Activated T-helper 1 cell treated with Interleukin-2 at 50 U/mL for 16 hours (primary cell): ENCODE results near the gene SOCS1.

Experiments
- DNase-seq: peaks from one replicate; pipeline ENCODE4 v3.0.0-alpha.2; 2020; ENCODE audit warnings: low read depth

Gene SOCS1

DNA sequence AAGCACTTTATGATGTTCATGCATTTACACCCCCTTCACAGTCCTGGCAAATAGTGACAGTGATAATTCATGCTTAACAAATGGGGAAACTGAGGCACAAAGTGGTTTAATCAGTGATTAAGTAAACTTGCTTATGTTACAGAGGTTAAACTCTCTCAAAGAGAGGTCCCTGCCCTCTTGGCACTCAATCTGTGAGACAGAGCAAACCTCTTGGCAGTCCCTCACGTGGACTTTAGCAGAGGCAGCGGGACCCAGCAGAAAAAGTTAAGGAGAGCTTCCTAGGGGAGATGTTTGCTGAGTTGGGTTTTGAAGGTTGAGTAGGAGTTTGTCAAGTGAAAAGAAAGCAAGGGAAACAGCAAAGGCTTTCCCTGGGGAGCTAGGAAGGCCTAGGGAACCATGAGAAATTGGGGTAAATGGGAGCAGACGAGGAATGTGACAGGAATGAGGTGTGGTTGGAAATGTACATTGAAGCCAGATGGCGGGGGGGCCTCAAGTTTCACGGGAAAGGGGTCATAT is 10.7 kb downstream of the SOCS1 start:
- DNase-seq, result no peak

DNA sequence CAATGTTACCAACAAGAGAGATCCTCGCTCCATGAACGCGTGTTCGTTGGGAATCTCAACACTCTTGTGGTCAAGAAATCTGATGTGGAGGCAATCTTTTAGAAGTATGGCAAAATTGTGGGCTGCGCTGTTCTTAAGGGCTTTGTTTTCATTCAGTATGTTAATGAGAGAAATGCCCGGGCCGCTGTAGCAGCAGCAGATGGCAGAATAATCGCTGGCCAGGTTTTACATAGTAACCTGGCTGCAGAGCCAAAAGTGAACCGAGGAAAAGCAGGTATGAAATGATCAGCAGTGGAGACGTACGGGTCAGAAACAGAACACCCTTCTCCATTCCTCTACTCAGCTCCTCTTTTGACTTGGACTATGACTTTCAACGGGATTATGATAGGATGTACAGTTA is 13.3 kb downstream of the SOCS1 start:
- no peak for DNase-seq

DNA sequence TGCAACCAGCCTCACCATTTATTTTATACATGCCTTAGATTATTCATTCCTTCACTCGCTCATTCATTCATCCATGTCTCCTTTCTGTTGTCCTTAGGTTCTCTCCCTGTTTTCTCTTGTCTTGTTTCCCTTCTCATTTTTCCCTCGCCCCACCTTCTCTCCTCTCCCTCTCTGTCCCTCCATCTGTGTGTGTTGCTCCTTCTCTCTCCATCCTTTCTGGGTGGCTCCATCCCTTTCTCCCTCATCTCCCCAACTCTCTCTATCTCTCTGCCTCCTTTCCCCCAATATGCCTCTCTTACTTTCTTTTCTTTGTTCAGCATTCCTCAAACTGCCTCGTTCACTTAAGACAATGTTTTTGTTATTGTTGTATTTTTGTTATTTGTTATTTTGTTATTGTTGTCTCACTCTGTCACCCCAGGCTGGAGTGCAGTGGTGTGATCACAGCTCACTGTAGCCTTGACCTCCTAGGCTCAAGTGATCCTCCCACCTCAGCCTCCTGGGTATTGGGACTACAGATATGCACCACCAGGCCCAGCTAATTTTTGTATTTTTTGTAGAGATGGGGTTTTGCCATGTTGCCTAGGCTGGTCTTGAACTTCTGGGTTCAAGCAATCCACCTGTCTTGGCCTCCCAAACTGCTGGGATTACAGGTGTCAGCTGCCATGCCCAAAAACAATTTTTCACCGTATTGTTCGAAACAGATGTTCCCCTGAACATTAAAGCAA is 14.4 kb downstream of the SOCS1 start:
- no peak for DNase-seq

DNA sequence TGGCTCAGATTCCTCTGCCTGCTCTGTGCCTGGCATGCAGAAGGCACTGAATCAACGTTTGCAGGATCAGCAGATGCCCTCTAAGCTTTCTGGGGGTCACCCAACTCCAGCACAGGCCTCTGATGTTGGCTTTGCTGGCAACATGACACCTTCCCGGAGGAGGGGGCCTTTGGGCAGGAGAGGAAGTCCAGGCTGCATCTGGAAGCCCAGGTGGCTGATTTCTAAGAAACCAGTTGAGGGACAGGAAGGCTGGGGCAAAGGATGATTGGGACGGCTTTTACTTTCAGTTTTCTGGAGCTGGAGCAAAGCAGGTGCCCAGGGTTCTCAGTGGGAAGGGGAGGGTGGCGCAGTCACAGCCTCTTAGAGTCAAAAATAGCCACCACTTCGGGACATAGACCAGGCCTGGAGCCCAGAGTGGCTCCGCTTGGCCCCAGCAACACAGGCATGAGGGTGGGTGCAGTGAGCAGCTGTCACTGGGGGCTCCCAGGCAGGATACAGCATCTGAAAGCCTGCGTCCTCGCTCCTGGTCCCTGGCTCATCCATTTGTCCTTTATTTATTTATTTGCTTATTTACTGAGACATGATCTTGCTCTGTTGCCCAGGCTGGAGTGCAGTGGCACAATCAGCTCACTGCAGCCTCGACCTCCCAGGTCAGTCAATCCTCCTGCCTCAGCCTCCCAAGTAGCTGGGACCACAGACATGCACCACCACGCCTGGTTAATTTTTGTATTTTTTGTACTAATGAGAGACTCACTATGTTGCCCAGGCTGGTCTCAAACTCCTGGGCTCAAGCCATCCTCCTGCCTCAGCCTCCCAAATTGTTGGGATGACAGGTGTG is 15.1 kb downstream of the SOCS1 start:
- DNase-seq, result no peak

DNA sequence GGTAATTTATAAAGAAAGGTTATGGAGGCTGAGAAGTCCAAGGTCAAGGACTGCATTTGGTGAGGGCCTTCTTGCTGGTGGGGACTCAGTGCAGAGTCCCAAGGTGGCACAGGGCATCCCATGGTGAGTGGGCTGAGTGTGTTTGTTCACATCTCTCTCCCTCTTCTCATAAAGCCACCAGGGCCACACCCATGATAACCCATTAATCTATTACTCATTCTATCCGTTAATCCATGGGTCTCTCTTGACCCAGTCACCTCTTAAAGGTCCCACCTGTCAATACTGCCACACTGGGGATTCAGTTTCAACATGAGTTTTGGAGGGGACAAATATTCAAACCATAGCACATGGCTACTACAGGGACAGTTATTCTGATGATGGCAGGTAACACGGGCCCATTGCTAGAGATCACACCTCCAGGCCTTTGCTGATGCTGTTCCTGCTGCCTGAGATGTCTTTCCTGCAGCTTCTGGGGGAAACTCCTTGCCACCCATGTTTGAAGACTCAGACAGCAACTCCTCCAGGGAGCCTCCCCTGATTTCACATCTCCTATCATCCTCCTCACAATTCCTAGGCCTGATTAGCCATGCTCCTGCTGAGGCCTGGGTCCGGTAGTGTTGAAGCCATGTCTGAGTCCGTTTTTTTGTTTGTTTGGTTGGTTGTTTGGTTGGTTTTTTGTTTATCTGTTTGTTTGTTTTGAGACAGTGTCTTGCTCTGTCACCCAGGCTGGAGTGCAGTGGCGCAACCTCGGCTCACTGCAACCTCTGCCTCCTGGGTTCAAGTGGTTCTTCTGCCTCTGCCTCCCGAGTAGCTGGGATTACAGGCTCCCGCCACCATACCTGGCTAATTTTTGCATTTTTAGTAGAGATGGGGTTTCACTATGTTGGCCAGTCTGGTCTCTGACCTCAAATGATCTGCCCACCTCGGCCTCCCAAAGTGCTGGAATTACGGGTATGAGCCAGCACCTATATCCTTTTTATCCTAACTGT is 16.1 kb downstream of the SOCS1 start:
- no peak for DNase-seq

DNA sequence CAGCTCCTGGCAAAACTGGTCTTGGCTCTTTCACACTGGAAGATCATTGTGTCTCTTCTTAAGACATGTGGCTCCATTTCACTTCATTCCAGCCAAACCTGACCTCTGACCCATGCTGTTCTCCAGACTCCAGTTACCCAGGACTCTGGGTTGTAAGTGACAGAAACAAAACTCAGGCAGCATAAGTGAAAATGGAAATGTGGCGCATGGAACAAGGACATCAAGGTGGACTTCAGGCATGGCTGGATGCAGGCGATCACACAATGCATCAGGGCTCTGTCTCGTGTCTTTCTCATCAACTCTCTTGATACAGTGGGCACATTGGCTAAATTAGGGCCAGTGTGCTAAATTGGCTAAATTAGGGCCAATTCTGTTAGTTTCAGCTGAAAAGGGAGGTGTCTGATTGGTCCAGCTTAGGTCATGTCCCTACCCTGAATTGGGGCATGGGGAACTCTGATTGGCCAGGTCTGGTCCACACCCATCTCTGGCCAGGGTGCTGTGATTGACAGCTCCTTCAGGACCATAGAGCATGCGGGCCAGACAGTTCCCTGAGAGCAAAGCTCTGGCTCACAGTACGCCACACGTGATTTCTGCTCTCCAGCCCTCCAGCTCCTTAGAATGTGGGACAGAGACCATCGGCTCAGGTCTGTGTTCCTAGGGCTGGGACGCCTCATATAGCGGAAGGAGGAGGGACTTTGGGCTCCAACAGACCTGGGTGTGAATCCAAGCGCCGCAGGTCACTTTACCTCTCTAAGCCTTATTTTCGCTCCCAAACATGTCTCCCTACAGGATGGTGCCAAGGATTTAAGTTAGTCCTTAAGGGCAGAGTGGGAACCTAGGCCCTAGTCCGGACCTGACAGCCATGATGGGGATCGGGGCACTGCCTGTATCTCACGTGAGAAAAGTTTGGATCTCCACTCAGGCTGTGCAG is 17.5 kb downstream of the SOCS1 start:
- DNase-seq, result no peak

DNA sequence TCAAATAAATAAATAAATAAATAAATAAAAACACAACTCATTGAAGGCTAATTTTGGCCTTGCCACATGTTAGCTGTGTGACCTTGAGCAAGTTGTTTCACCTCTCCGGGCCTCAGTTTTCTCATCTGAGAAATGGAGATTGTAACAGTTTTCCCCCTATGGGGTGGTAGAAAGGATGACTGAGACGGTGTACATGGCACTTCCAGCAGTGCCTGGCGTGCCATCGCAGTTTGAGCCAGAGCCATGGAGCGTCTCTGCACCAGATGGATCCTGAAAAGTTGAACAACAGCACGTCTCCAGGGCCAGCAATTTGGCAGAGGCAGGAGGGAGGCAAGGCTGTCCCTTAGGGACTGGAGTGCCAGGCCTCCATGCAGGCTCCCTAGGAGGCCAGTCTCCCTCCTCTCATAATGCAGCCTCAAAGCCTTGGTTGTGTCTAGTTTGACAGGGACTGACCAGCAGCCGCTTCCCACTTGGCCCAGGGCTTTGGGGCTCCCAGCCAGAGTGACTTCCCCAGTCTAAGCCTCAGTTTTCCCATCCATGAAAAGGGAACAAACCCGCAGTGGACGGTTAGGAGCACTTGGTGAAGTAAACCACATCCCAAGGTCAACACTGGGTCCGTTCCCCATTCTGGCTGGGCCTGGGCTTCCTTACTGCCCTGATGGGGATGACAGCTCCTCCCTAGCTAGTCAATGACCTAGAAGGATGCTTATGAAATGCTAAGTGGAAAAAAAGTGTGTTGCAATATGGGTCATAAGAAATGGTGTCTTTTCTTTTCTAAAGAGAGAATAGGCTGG is 19.3 kb downstream of the SOCS1 start:
- DNase-seq, result no peak

DNA sequence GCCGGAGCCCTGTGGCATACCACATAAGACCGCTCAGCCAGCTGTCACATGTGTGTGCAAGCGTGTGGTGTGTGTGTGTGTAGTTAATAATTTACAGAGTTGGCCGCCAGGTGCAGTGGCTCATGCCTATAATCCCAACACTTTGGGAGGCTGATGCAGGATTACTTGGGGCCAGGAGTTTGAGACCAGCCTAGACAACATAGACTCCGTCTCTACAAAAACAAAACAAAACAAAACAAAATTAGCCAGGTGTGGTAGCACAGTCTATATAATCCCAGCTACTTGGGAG is 20.4 kb downstream of the SOCS1 start:
- DNase-seq, result no peak

DNA sequence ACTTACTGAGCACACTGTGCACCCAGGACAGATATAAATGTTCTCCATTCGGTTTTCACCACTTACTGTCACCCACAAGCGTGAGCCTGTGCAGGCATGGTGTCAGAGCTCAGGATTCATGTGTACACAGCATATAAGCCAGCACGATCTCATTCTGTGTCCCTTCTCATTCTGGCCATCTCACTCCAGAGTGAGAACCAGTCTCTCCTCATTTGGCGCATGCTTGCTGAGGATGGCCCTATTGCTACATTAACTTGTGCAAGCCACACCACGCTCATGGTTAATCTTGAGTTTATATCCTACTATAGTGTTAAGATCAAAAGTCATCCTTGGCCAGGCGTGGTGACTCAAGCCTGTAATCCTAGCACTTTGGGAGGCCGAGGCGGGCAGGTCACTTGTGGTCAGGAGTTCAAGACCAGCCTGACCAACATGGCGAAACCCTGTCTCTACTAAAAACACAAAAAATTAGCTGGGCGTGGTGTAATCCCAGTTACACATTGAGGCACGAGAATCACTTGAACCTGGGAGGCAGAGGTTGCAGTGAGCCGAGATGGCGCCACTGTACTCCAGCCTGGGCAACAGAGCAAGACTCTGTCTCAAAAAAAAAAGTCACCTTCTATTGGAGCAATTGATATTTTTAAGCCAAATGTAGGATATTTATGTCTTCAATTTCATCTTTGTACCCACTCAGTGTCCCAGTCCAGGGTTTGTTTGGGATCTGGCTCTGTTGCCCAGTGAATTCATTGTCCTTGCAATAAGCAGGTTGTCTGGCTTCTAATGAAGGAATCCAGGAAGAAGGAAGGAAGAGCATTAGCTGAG is 20.9 kb downstream of the SOCS1 start:
- no peak for DNase-seq

DNA sequence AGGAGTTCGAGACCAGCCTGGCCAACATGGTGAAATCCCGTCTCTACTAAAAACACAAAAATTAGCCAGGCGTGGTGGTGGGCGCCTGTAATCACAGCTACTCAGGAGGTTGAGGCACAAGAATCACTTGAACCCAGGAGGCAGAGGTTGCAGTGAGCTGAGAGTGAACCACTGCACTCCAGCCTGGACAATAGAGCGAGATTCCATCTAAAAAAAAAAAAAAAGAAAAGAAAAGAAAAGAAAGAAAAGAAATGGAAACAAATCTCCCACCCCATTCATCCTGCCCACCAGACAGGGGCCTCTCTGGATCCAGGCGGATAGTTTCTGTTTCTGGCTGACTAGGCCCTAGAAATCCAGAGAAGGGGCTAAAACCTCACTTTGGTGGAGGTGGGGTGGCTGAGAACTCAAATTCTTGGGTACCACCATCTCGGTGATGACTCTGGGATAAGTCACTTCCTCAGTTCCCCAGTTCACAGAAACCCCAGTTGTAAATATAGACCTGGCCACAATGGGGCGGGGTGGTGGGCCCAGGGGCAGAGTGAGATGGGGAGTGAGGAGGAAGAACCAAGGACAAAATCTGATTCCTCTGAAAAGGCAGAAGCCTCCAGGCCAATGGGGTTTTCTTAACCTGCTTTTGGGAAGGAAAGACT is 22.2 kb downstream of the SOCS1 start:
- DNase-seq, result peak; percentile 38

DNA sequence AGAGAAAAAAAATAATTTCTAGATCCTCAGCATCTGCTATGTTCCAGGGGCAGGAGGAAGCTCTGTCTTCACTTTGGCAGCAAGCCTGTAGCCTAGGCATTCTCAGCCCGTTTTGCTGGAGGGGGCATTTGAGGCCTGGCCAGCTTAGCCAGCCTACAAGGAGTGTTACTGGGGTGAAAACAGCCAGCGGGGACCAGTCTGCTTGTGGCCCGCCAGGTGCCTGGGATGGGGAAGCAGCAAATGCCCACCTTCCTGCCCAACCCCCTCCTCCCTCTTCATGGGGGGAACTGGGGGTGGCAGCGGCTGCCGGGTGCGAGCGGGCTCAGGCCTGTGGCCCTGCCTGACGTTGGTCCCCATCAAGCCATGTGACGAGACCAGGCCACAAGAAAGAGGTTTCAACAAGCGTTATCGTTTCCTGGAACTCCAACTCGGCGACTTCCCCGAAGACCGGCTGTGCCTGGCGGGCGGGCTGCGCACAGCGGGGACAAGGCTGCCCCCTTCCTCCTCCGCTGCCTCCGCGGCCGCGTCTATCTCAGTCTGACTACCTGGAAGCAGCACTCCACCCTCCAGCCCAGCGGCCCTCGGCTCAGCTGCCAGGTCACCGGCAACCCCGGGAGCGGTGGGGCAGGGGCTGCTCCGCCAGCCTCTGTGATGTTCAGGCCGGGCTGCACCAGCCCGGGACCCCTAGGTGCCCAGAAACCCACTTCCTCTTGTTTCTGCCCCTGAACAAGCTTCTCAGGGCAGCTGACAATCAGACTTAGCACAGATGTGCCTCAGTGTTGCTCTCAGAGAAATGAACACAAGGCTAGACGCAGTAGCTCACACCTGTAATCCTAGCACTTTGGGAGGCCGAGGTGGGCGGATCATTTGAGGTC is 22.9 kb downstream of the SOCS1 start:
- peak; percentile 85 for DNase-seq

DNA sequence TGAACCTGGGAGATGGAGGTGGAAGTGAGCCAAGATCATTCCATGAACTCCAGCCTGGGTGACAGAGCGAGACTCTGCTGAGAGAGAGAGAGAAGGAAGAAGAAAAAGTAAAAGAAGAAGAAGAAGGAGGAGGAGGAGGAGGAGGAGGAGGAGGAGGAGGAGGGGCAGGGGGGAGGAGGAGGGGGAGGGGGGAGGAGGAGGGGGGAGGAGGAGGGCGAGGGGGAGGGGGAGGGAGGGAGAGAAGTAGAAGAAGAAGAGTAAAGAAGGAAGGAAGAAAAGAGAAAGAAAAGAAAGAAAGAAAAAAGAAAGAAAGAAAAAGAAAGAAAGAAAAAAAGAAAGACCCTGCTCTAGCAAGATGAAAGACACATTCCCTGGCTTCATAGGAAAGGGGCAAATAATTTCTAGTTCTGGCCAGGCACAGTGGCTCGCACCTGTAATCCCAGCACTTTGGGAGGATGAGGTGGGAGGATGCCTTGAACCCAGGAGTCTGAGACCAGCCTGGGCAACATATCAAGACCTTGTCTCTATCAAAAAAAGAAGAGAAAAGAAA is 23.6 kb downstream of the SOCS1 start:
- no peak for DNase-seq

DNA sequence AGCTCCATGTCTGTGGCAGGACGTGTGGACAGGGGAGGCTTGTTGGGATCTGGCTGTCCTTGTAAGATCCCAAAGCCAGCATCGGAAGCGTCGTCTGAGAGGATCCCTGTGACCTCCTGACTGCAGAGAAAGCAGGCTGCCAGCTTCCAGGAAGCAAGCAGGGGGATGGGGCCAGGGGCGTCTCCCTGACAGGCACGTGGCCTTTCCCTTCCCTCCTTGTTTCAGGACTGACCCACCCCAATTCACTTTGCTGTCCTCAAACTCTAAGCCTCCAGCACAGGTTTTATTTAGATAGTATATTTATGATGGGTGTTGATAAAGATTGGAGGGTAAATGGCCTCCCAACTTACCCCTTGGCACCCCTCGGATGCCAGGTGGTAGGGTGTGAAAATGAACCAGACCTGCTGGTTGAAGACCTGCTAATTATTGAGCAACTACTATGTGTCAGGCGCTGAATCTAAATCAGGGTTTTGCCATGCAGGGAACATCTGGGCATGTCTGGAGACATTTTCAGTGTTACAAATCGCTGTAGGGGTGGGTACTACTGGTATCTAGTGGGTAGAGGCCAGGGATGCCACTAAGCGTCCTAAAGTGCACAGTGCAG is 24.5 kb downstream of the SOCS1 start:
- DNase-seq, result no peak

DNA sequence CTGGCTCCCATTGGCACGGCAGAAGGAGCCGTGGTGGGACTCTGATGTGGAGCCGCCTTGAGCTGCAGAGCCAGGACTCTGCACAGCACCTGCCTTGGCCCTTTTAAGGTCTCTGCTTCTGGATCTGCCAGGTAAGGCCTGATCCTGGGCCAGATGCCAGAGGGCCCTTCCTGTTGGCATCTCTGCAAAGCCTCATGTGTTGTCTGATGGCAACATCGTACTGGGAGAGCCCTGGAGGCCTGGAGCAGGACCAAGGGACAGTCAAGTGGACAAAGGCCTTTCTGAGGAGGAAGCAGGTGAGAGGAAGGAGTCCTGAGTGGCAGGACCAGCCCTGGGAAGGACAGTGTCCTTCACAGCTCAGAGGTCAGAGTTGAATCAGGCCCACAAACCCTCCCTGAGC is 26.1 kb downstream of the SOCS1 start:
- DNase-seq, result no peak

DNA sequence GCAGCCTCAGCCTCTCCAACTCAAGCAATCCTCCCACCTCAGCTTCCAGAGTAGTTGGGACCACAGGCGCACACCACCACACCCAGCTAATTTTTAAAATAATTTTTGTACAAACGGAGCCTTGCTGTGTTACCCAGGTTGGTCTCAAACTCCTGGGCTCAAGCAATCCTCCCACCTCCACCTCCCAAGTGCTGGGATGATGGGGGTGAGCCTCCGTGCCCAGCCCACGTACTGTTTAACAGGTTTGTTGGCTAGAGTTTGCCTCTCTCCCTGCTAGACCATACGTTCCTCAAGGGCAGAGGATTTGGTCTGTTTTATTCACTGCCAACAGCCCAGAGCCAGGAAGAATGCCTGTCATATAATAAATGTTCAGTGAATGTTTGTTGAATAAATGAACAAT is 26.6 kb downstream of the SOCS1 start:
- no peak for DNase-seq

DNA sequence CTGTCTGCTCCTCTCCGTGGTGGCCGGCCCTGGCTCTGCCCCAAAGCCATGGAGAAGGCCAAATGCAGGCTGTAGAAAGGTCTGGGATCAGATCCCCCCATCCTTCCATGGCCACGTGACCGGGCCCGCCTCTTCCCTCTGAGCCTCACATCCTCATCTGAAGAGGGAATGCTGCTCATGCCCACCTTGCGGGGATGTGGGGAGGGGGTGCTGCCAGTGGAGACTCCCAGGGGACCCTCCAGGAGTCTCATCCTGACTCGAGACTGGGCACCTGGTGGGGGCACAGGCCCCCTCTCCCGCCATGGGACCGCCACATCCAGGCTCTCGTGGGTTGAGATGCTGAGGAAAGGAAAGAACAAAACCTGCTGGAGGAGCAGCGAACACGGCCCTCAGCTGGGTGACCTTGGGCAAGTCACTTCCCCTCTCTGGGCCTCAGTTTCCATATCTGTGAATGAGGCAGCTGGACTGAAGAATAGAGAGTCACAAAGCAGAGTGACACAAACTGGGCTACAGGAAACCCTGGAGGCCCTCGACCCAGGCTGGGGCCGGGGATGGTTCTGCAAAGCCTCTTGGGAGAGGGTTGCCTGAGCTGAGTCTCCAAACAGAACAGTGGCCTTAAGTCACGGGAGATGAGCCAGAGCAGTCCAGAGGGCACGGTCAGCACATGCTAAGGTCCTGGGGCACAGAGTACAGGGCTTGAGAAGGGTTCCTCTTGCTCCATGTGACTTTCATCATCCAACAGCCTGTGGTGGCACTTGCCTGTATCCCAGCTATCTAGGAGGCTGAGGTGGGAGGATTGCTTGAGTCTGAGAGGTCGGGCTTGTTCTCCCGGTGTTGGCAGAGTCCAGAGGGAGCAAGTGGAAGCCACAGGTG is 30.1 kb downstream of the SOCS1 start:
- DNase-seq, result no peak
